Activated gamma-delta T cell treated with Interleukin-2 at 50 U/mL for 16 hours (primary cell): ENCODE measurements around the gene ACSL5.

ENCODE experiments used
- DNase-seq: peaks from one replicate; pipeline ENCODE4 v3.0.0-alpha.2; 2020

ACSL5 gene

GRCh38 chr10:112467541-112468075 is 93.7 kb downstream of the ACSL5 start:
- DNase-seq, result no peak

- no peak for DNase-seq
These were observed 98.1 kb downstream of the ACSL5 start for GRCh38 chr10:112471878-112472487.

GRCh38 chr10:112475575-112476218 is 101.8 kb downstream of the ACSL5 start:
- DNase-seq, result no peak
